ENCODE results near the gene PRR7.

PRR7 gene

DNA sequence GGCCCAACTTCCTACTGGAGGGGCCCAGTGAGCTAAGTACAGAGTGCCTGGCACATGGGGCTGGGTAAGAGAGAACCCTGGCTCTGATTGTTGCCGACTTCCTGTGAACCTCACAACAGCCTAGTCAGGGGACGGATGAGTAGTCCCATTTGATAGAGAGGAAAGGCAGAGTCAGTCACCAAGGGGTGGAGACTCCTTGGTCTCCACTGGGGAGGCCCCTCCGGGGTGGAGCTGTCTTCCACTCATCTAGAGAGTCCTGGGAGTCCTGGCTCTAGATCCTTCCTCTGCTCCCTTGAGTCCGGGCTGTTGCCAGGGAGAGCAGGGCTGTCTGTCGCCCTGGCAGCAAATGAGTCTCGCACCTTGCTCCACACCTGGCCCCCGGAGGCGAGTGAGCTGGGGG is 12.2 kb upstream of the PRR7 start:
- TF ChIP-seq, protein P1, sequence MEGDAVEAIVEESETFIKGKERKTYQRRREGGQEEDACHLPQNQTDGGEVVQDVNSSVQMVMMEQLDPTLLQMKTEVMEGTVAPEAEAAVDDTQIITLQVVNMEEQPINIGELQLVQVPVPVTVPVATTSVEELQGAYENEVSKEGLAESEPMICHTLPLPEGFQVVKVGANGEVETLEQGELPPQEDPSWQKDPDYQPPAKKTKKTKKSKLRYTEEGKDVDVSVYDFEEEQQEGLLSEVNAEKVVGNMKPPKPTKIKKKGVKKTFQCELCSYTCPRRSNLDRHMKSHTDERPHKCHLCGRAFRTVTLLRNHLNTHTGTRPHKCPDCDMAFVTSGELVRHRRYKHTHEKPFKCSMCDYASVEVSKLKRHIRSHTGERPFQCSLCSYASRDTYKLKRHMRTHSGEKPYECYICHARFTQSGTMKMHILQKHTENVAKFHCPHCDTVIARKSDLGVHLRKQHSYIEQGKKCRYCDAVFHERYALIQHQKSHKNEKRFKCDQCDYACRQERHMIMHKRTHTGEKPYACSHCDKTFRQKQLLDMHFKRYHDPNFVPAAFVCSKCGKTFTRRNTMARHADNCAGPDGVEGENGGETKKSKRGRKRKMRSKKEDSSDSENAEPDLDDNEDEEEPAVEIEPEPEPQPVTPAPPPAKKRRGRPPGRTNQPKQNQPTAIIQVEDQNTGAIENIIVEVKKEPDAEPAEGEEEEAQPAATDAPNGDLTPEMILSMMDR (IDR thresholded peaks at IDR 0.05; ENCODE audit: low read depth, low read length), result no peak
- no peak overlapping the region for H3K4me3 ChIP-seq (ENCODE audit: low read depth, low read length)

DNA sequence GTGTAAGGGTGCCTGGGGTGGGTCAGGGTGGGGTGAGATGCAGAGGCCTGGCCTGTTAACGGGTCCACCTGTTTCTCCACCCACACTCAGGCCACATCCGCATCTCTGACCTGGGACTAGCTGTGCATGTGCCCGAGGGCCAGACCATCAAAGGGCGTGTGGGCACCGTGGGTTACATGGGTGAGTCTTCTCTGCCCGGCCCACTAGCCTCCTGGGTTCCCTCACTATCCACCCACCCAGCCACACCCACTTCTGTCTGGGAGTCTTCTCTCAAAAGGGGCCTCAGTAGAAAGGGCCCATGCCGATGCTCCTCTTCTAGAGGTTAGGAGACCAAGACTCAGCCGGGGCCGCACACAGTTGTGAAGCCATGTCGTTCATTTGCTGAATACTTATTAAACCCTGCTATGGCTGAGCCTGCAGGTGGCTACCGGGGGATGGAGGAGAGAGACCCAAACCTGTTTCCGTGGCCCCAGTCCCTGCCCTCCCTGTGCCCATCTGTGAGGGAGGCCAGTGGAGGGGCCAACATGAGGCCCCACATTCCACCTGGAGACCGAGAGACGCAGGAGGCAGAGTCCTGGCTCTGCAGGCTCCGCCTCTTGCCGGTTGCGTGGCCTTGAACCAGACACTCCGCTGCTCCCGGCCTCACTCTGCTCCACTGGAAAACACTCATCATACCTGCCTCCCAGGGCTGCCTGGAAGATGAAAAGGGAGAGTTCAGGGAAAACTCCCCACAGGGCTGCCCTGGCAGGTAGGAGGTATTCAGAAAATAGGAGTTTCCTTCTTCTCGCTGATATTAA is 11.5 kb upstream of the PRR7 start:
- no peak overlapping the region for H3K4me3 ChIP-seq (ENCODE audit: low read depth, low read length)
- TF ChIP-seq, protein P1 (IDR thresholded peaks at IDR 0.05; ENCODE audit: low read depth, low read length), result no peak

DNA sequence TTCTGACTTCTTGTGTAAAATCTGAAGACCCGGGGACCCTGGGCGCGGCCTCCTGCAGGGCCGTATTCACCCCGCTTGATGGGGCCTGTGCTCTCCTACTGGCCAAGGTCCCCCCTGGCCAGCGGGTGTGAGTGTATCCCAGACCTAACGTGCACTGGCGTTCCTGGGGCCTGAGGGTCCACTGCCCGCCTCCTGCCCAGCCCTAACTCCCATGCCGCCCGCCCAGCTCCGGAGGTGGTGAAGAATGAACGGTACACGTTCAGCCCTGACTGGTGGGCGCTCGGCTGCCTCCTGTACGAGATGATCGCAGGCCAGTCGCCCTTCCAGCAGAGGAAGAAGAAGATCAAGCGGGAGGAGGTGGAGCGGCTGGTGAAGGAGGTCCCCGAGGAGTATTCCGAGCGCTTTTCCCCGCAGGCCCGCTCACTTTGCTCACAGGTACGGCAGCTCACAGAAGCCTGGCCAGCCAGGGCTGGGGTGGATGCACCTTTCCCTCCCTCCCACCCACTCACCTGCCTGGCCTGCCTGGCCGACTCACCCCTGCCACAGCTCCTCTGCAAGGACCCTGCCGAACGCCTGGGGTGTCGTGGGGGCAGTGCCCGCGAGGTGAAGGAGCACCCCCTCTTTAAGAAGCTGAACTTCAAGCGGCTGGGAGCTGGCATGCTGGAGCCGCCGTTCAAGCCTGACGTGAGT is 10.6 kb upstream of the PRR7 start:
- H3K4me3 ChIP-seq (ENCODE audit: low read depth, low read length), result no peak overlapping the region
- TF ChIP-seq, protein P1 (IDR thresholded peaks at IDR 0.05; ENCODE audit: low read depth, low read length), result no peak

DNA sequence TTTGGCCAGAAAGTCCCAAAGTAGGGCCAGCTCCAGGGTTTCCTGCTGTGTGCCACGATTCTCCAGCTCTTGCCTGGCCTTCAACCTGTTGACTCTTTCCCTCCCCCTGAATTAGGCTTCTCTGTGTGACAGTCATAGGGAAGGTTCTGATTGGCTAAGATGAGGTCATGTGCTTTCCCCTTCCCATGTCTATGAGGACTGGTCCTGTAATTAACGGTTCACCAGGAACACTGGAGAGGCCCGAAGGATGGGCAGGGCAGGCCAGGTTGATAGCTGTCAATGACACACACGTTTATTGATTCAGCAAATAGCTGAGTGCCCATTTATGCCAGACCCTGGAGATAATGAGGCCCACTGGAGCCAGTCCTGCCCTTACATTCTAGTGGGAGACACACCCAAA is 9.0 kb upstream of the PRR7 start:
- H3K4me3 ChIP-seq (ENCODE audit: low read depth, low read length), result no peak overlapping the region
- TF ChIP-seq, protein P1 (IDR thresholded peaks at IDR 0.05; ENCODE audit: low read depth, low read length), result no peak

DNA sequence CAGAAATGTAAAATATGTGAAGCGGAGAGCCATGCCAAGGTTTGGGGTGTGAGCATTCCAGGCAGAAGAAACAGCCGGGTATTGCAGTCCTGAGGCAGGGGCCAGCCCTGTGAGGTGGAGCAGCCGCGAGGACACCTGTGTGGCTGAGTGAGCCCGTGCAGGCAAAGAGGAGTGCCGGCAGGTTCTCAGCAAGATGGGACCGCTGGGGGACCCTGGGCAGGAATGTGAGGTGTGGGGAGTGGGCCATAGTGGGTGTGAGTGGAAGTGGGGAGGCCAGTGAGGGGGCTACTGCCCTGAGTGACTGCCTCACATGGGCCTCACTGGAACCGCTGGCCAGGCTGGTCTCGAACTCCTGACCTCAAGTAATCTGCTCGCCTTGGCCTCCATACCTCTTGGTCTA is 8.1 kb upstream of the PRR7 start:
- no peak overlapping the region for H3K4me3 ChIP-seq (ENCODE audit: low read depth, low read length)
- TF ChIP-seq, protein P1 (IDR thresholded peaks at IDR 0.05; ENCODE audit: low read depth, low read length), result no peak

DNA sequence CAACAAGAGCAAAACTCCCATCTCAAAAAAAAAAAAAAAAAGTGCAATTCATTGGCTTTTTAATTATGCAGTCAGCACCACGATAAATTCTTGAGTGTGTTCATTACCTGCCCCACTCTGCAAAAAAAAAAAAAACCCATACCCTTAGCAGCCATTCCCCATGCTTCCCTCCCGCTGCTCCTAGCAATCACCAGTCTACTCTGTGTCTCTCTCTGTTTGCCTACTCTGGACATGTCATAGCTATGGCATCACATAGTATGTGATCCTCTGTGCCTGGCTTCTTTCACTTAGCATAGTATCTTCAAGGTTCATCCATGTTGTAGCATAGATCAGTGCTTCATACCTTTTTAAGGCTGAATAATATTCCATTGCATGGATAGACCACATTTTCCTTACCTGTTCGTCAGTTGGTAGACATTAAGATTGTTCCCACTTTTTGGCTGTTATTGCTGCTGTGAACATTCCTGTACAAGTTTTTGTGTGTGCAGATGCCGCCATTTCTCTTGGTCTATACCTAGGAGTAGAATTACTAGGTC is 7.0 kb upstream of the PRR7 start:
- TF ChIP-seq, protein P1 (IDR thresholded peaks at IDR 0.05; ENCODE audit: low read depth, low read length), result no peak

More for the DNA sequence above, 7.0 kb upstream of the PRR7 start:
- H3K4me3 ChIP-seq (ENCODE audit: low read depth, low read length), result no peak overlapping the region

Measured in WI38 (cell line).